ENCODE data around the gene PES1. TPM values are rescaled to one million over a fixed set of nuclear protein-coding genes. Genes with fewer than 3 reads are reported as not detected.

The PES1 gene
- total RNA-seq, 4 donors from 2014 or later: 46.7 to 59.9 (median 53.1) TPM

DNA sequence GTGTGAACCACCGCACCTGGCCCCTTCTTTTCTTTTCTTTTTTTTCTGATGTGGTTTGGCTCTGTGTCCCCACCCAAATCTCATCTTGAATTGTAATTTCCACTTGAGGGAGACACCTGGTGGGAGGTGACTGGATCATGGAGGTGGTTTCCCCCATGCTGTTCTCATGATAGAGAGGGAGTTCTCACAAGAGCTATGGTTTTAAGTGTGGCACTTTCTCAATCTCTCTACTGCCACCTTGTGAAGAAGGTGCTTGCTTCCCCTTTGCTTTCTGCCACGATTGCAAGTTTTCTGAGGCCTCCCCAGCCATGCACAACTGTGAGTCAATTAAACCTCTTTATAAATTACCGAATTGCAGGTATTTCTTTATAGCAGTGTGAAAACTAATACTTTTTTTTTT, 10.3 kb upstream of the PES1 start:
- Histone ChIP-seq H3K9me3 (no peaks in the 10 kb centered on the region), H3K4me1 (peaks cover 17% of the 10 kb centered on the region), H3K27me3 (no peaks in the 10 kb centered on the region), H3K4me3 (no peak overlapping the region), H3K36me3 (no peaks in the 10 kb centered on the region), H3K27ac (no peak overlapping the region)
- WGBS: 69% methylated on average over 3 of the region's 3 CpGs
- no peak for DNase-seq (ENCODE audit: low spot score in 2 of 2)
- TF ChIP-seq, protein P1, sequence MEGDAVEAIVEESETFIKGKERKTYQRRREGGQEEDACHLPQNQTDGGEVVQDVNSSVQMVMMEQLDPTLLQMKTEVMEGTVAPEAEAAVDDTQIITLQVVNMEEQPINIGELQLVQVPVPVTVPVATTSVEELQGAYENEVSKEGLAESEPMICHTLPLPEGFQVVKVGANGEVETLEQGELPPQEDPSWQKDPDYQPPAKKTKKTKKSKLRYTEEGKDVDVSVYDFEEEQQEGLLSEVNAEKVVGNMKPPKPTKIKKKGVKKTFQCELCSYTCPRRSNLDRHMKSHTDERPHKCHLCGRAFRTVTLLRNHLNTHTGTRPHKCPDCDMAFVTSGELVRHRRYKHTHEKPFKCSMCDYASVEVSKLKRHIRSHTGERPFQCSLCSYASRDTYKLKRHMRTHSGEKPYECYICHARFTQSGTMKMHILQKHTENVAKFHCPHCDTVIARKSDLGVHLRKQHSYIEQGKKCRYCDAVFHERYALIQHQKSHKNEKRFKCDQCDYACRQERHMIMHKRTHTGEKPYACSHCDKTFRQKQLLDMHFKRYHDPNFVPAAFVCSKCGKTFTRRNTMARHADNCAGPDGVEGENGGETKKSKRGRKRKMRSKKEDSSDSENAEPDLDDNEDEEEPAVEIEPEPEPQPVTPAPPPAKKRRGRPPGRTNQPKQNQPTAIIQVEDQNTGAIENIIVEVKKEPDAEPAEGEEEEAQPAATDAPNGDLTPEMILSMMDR (IDR thresholded peaks at IDR 0.05): no peak
- TF ChIP-seq POLR2A (IDR thresholded peaks at IDR 0.05) (no peak), POLR2AphosphoS5 (IDR thresholded peaks at IDR 0.05) (no peak), EP300 (IDR thresholded peaks at IDR 0.05) (no peak)

DNA sequence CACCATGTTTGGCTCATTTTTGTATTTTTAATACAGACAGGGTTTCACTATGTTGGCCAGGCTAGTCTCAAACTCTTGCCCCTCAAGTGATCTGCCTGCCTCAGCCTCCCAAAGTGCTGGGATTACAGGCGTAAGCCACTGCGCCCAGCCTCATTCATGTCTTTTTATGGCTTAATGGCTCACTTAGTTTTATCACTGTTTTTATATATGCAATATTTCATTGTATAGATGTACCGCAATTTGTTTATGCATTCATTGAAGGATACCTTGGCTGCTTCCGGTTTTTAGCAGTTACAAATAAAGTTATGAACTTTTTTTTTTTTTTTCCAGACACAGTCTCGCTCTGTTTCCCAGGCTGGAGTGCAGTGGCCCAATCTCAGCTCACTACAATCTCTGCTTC, 9.8 kb upstream of the PES1 start:
- H3K27me3 ChIP-seq: no peaks in the 10 kb centered on the region
- WGBS: 92% methylated on average over 5 of the region's 5 CpGs
- peaks cover 12% of the 10 kb centered on the region for H3K4me1 ChIP-seq
- H3K27ac ChIP-seq: no peak overlapping the region
- no peak for TF ChIP-seq POLR2A (IDR thresholded peaks at IDR 0.05)
- TF ChIP-seq, protein P1 (IDR thresholded peaks at IDR 0.05): no peak
- no peak for TF ChIP-seq EP300 (IDR thresholded peaks at IDR 0.05)
- no peak for TF ChIP-seq POLR2AphosphoS5 (IDR thresholded peaks at IDR 0.05)
- no peaks in the 10 kb centered on the region for H3K9me3 ChIP-seq
- no peaks in the 10 kb centered on the region for H3K36me3 ChIP-seq
- no peak for DNase-seq (ENCODE audit: low spot score in 2 of 2)
- no peak overlapping the region for H3K4me3 ChIP-seq

DNA sequence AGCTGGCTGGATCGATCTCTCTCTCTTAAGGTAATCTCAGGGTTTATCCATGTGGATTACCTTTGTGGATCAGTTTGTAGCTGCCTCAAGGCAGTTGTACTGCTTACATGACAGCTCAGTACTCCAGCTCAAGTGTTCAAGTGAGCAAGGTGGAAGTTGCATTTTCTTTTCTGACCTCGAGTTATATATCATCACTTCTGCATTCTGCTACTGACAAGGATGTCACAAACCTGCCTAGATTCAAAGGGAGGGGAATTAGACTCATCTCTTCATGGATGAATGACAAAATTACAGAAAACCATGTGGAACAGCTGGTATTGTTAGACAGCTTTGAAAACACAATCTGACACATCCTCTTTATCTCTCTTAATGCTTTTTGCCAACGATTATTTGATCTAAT, 9.2 kb upstream of the PES1 start:
- Histone ChIP-seq H3K9me3 (no peaks in the 10 kb centered on the region), H3K27ac (no peak overlapping the region), H3K4me1 (peaks cover 7% of the 10 kb centered on the region), H3K27me3 (no peaks in the 10 kb centered on the region), H3K36me3 (no peaks in the 10 kb centered on the region), H3K4me3 (no peak overlapping the region)
- WGBS: 51% methylated on average over 3 of the region's 3 CpGs
- DNase-seq (ENCODE audit: low spot score in 2 of 2): no peak
- TF ChIP-seq EP300 (IDR thresholded peaks at IDR 0.05) (no peak), POLR2A (IDR thresholded peaks at IDR 0.05) (no peak), POLR2AphosphoS5 (IDR thresholded peaks at IDR 0.05) (no peak)
- TF ChIP-seq, protein P1 (IDR thresholded peaks at IDR 0.05): no peak

DNA sequence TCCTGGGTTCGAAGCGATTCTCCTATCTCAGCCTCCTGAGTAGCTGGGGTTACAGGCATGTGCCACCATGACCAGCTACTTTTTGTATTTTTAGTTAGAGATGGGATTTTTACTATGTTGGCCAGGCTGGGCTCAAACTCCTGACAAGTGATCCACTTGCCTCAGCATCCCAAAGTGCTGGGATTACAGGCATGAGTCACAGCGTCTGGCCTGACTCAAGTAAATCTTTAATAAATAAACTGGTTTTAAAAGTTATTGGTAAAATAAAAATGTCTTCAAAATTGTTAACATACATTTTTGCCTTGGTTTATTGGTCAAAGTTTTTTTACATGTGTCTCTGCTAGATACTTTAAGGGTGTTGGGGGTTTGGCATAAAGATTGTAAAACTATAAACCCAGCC, 7.3 kb upstream of the PES1 start:
- 83% methylated on average over 3 of the region's 3 CpGs for WGBS
- H3K4me1 ChIP-seq: no peaks in the 10 kb centered on the region
- no peaks in the 10 kb centered on the region for H3K36me3 ChIP-seq
- H3K27ac ChIP-seq: no peak overlapping the region
- TF ChIP-seq EP300 (IDR thresholded peaks at IDR 0.05) (no peak), POLR2AphosphoS5 (IDR thresholded peaks at IDR 0.05) (no peak), POLR2A (IDR thresholded peaks at IDR 0.05) (no peak)
- TF ChIP-seq, protein P1 (IDR thresholded peaks at IDR 0.05): no peak
- no peaks in the 10 kb centered on the region for H3K27me3 ChIP-seq
- H3K4me3 ChIP-seq: no peak overlapping the region
- DNase-seq (ENCODE audit: low spot score in 2 of 2): no peak
- H3K9me3 ChIP-seq: no peaks in the 10 kb centered on the region

DNA sequence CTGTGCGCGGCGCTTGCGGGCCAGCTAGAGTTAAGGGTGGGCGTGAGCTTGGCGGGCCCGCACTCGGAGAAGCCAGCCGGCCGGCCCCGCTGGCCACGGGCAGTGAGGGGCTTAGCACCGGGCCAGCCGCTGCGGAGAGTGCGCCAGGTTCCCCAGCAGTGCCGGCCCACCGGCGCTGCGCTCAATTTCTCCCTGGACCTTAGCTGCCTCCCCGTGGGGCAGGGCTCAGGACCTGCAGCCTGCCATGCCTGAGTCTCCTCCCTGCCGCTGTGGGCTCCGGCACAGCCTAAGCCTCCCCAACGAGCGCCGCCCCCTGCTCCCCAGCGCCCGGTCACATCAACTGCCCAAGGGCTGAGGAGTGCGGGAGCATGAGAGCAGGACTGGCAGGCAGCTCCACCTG, 5.2 kb upstream of the PES1 start:
- H3K27ac ChIP-seq: no peak overlapping the region
- WGBS: 100% methylated on average over 5 of the region's 29 CpGs
- no peaks in the 10 kb centered on the region for H3K4me1 ChIP-seq
- TF ChIP-seq, protein P1 (IDR thresholded peaks at IDR 0.05): no peak
- TF ChIP-seq EP300 (IDR thresholded peaks at IDR 0.05) (no peak), POLR2AphosphoS5 (IDR thresholded peaks at IDR 0.05) (no peak), POLR2A (IDR thresholded peaks at IDR 0.05) (no peak)
- H3K36me3 ChIP-seq: no peaks in the 10 kb centered on the region
- H3K9me3 ChIP-seq: no peaks in the 10 kb centered on the region
- no peak overlapping the region for H3K4me3 ChIP-seq
- no peak for DNase-seq (ENCODE audit: low spot score in 2 of 2)
- no peaks in the 10 kb centered on the region for H3K27me3 ChIP-seq
